SK-N-SH (cell line): ENCODE data around the gene STARD10.

ENCODE experiments used
- IRF3 ChIP-seq: fragments of 150-350 bp; IDR thresholded peaks from 2 replicates; pipeline ENCODE4 v1.6.1; 2016; ENCODE audit warnings: mild to moderate bottlenecking, low read depth, low read length
- TCF12 ChIP-seq: IDR thresholded peaks from 2 replicates; pipeline ENCODE4 v1.4.0; 2012
- TF ChIP-seq, protein P1 (sequence below): fragments of 150-350 bp; IDR thresholded peaks from 2 replicates; pipeline ENCODE4 v1.6.1; 2017; ENCODE audit warnings: antibody characterized with exemption, low read length, low read depth, borderline replicate concordance

GRCh38 chr11:72722050-72722748 lies 71.6 kb downstream of the STARD10 start:
- TF ChIP-seq TCF12 (no peak), IRF3 (peak; percentile 38; the same call in 1 of the 2 replicates)
- TF ChIP-seq, protein P1, sequence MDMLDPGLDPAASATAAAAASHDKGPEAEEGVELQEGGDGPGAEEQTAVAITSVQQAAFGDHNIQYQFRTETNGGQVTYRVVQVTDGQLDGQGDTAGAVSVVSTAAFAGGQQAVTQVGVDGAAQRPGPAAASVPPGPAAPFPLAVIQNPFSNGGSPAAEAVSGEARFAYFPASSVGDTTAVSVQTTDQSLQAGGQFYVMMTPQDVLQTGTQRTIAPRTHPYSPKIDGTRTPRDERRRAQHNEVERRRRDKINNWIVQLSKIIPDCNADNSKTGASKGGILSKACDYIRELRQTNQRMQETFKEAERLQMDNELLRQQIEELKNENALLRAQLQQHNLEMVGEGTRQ, result no peak
